ENCODE measurements around the gene HCFC1.

DNA sequence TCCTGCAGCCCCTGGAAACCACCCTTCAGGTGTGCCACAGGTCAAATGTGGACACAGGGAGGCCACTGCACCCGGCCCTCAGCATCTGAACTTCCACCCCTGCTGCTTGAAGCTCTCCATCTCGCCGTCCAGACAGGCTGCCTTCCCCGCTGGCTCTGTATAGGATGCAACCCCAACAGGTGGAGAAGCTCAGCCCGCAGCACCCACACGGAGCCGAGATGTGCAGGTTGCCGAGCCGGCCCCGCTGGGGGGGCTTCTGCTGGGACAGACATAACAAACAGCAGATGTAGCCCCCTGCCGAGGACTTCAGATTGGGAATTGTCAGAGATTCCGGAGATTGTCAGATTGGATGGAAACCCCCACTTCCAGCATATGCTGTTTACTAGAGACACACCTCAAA, 21.5 kb upstream of the HCFC1 start:
- TF ChIP-seq, protein P1, sequence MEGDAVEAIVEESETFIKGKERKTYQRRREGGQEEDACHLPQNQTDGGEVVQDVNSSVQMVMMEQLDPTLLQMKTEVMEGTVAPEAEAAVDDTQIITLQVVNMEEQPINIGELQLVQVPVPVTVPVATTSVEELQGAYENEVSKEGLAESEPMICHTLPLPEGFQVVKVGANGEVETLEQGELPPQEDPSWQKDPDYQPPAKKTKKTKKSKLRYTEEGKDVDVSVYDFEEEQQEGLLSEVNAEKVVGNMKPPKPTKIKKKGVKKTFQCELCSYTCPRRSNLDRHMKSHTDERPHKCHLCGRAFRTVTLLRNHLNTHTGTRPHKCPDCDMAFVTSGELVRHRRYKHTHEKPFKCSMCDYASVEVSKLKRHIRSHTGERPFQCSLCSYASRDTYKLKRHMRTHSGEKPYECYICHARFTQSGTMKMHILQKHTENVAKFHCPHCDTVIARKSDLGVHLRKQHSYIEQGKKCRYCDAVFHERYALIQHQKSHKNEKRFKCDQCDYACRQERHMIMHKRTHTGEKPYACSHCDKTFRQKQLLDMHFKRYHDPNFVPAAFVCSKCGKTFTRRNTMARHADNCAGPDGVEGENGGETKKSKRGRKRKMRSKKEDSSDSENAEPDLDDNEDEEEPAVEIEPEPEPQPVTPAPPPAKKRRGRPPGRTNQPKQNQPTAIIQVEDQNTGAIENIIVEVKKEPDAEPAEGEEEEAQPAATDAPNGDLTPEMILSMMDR (IDR thresholded peaks at IDR 0.05; ENCODE audit: poor library complexity), result no peak
- no peak for TF ChIP-seq EZH2 (IDR thresholded peaks at IDR 0.05; ENCODE audit: borderline replicate concordance)

Measured in hepatocyte (in vitro differentiated cells).